Liver (tissue), 3 donors: Measurements from ENCODE around the gene ARHGEF26.

Source experiments
- EGR1 ChIP-seq, 2 donors: IDR thresholded peaks; 2 replicates each; pipeline ENCODE4 v1.6.1; 2016 to 2018; ENCODE audit warnings: antibody characterized with exemption in 2 of 2, low read depth in 2 of 2
- HNF4G ChIP-seq: IDR thresholded peaks from 2 replicates; pipeline ENCODE4 v1.6.1; 2016; ENCODE audit warnings: antibody characterized with exemption
- JUND ChIP-seq, 2 donors: IDR thresholded peaks; 2 replicates each; pipeline ENCODE4 v1.6.1; 2016; ENCODE audit warnings: antibody characterized with exemption in 2 of 2
- RAD21 ChIP-seq, 2 donors: IDR thresholded peaks; 2 replicates each; pipeline ENCODE4 v1.6.1; 2016; ENCODE audit warnings: antibody characterized with exemption in 2 of 2, mild to moderate bottlenecking in 2 of 2
- SP1 ChIP-seq: IDR thresholded peaks from 2 replicates; pipeline ENCODE4 v1.6.1; 2018; ENCODE audit warnings: antibody characterized with exemption, mild to moderate bottlenecking
- TAF1 ChIP-seq: conservative IDR thresholded peaks from 2 replicates; pipeline ENCODE4 v1.6.1; 2016; ENCODE audit warnings: antibody characterized with exemption, mild to moderate bottlenecking
- YY1 ChIP-seq: IDR thresholded peaks from 2 replicates; pipeline ENCODE4 v1.6.1; 2016; ENCODE audit warnings: antibody characterized with exemption, mild to moderate bottlenecking
- TF ChIP-seq, protein P1 (sequence below): fragments of 150-350 bp; IDR thresholded peaks from 2 replicates; pipeline ENCODE4 v1.5.1; 2017; ENCODE audit warnings: improper control_type of control experiment, low read depth, low read length; ENCODE audit not compliant: missing input control
- TF ChIP-seq, protein P2 (sequence below): IDR thresholded peaks from 2 replicates; pipeline ENCODE4 v1.6.1; 2016; ENCODE audit warnings: antibody characterized with exemption
- TF ChIP-seq, protein P3 (sequence below): IDR thresholded peaks from 2 replicates; pipeline ENCODE4 v1.6.1; 2016; ENCODE audit warnings: antibody characterized with exemption
- TF ChIP-seq, protein P4 (sequence below): IDR thresholded peaks from 2 replicates; pipeline ENCODE4 v1.6.1; 2016; ENCODE audit warnings: antibody characterized with exemption, mild to moderate bottlenecking
- TF ChIP-seq, protein P5 (sequence below): IDR thresholded peaks from 2 replicates; pipeline ENCODE4 v1.6.1; 2016; ENCODE audit warnings: antibody characterized with exemption
- donor health status: healthy.
- donor health status: healthy.

DNA sequence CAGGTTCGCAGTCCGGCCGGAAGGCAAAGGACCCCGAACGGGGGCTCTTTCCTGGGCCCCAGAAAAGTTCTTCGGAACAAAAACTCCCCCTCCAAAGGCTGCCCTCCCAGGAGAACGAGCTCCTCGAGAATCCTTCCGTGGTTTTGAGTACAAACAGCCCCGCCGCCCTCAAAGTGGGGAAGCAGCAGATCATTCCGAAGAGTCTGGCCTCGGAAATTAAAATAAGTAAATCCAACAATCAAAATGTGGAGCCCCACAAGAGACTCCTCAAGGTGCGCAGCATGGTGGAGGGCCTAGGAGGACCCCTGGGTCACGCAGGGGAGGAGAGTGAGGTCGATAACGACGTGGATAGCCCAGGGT is 1.3 kb downstream of the ARHGEF26 start:
- TF ChIP-seq HNF4G, result no peak
- TF ChIP-seq, protein P1, sequence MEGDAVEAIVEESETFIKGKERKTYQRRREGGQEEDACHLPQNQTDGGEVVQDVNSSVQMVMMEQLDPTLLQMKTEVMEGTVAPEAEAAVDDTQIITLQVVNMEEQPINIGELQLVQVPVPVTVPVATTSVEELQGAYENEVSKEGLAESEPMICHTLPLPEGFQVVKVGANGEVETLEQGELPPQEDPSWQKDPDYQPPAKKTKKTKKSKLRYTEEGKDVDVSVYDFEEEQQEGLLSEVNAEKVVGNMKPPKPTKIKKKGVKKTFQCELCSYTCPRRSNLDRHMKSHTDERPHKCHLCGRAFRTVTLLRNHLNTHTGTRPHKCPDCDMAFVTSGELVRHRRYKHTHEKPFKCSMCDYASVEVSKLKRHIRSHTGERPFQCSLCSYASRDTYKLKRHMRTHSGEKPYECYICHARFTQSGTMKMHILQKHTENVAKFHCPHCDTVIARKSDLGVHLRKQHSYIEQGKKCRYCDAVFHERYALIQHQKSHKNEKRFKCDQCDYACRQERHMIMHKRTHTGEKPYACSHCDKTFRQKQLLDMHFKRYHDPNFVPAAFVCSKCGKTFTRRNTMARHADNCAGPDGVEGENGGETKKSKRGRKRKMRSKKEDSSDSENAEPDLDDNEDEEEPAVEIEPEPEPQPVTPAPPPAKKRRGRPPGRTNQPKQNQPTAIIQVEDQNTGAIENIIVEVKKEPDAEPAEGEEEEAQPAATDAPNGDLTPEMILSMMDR, result no peak
- TF ChIP-seq, protein P2, sequence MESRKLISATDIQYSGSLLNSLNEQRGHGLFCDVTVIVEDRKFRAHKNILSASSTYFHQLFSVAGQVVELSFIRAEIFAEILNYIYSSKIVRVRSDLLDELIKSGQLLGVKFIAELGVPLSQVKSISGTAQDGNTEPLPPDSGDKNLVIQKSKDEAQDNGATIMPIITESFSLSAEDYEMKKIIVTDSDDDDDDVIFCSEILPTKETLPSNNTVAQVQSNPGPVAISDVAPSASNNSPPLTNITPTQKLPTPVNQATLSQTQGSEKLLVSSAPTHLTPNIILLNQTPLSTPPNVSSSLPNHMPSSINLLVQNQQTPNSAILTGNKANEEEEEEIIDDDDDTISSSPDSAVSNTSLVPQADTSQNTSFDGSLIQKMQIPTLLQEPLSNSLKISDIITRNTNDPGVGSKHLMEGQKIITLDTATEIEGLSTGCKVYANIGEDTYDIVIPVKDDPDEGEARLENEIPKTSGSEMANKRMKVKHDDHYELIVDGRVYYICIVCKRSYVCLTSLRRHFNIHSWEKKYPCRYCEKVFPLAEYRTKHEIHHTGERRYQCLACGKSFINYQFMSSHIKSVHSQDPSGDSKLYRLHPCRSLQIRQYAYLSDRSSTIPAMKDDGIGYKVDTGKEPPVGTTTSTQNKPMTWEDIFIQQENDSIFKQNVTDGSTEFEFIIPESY, result no peak
- no peak for TF ChIP-seq RAD21 (IDR thresholded peaks at IDR 0.05)
- TF ChIP-seq, protein P3, sequence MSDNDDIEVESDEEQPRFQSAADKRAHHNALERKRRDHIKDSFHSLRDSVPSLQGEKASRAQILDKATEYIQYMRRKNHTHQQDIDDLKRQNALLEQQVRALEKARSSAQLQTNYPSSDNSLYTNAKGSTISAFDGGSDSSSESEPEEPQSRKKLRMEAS, result no peak
- no peak for TF ChIP-seq SP1
- TF ChIP-seq TAF1, result no peak
- TF ChIP-seq JUND (IDR thresholded peaks at IDR 0.05), result no peak
- TF ChIP-seq, protein P4, sequence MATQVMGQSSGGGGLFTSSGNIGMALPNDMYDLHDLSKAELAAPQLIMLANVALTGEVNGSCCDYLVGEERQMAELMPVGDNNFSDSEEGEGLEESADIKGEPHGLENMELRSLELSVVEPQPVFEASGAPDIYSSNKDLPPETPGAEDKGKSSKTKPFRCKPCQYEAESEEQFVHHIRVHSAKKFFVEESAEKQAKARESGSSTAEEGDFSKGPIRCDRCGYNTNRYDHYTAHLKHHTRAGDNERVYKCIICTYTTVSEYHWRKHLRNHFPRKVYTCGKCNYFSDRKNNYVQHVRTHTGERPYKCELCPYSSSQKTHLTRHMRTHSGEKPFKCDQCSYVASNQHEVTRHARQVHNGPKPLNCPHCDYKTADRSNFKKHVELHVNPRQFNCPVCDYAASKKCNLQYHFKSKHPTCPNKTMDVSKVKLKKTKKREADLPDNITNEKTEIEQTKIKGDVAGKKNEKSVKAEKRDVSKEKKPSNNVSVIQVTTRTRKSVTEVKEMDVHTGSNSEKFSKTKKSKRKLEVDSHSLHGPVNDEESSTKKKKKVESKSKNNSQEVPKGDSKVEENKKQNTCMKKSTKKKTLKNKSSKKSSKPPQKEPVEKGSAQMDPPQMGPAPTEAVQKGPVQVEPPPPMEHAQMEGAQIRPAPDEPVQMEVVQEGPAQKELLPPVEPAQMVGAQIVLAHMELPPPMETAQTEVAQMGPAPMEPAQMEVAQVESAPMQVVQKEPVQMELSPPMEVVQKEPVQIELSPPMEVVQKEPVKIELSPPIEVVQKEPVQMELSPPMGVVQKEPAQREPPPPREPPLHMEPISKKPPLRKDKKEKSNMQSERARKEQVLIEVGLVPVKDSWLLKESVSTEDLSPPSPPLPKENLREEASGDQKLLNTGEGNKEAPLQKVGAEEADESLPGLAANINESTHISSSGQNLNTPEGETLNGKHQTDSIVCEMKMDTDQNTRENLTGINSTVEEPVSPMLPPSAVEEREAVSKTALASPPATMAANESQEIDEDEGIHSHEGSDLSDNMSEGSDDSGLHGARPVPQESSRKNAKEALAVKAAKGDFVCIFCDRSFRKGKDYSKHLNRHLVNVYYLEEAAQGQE, result no peak
- TF ChIP-seq, protein P5, sequence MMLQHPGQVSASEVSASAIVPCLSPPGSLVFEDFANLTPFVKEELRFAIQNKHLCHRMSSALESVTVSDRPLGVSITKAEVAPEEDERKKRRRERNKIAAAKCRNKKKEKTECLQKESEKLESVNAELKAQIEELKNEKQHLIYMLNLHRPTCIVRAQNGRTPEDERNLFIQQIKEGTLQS, result no peak
- TF ChIP-seq EGR1 (IDR thresholded peaks at IDR 0.05; ENCODE audit: low read depth in 2 of 2), result no peak
- TF ChIP-seq YY1, result no peak
